C4-2B (cell line): ENCODE data around the gene UQCRC1.

Experiments
- H3K27ac ChIP-seq: fragments of 450-650 bp; 2 replicates; pipeline ENCODE4 v1.5.1; 2017
- ZFX ChIP-seq: fragments of 450-650 bp; IDR thresholded peaks from 2 replicates; pipeline ENCODE4 v1.6.1; 2017
- TF ChIP-seq, protein P1 (sequence below): fragments of 450-650 bp; conservative IDR thresholded peaks from 2 replicates; pipeline ENCODE4 v1.5.1; 2017; ENCODE audit warnings: mild to moderate bottlenecking

Gene UQCRC1

DNA sequence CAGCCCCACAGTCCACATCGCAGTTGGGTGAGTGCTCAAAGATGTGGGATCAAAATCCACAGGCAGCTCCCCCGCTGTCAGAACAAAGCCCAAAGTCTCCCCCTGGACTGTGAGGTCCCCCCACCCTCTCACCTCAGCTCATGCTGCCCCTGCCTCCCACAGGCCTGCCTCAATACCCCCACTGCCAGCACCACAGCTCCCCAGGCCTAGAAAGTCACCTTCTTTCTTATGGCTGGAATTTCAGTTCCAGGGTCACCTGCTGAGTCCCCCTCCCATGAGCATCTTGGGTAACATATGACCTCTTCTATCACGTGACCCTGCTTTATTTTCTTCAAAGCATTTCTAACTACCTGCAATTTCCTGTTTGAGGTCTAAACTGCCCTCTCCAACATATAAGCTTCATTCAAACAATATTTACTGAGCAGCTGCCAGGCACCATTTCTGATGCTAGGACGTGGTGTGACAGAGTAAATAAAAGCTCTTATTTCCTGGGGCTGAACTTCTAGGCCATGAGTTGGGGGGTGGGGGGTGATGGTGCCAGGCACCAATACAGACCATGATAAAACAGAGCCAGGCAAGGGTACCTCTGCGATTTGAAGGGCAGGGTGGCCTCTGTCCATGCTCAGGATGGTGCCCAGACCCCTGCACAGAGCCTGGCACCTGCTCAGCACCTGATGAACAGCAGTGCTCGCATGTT lies 14.6 kb upstream of the UQCRC1 start:
- TF ChIP-seq ZFX = no peak
- TF ChIP-seq, protein P1, sequence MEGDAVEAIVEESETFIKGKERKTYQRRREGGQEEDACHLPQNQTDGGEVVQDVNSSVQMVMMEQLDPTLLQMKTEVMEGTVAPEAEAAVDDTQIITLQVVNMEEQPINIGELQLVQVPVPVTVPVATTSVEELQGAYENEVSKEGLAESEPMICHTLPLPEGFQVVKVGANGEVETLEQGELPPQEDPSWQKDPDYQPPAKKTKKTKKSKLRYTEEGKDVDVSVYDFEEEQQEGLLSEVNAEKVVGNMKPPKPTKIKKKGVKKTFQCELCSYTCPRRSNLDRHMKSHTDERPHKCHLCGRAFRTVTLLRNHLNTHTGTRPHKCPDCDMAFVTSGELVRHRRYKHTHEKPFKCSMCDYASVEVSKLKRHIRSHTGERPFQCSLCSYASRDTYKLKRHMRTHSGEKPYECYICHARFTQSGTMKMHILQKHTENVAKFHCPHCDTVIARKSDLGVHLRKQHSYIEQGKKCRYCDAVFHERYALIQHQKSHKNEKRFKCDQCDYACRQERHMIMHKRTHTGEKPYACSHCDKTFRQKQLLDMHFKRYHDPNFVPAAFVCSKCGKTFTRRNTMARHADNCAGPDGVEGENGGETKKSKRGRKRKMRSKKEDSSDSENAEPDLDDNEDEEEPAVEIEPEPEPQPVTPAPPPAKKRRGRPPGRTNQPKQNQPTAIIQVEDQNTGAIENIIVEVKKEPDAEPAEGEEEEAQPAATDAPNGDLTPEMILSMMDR = no peak
- peak overlapping the region; percentile 67 for H3K27ac ChIP-seq

DNA sequence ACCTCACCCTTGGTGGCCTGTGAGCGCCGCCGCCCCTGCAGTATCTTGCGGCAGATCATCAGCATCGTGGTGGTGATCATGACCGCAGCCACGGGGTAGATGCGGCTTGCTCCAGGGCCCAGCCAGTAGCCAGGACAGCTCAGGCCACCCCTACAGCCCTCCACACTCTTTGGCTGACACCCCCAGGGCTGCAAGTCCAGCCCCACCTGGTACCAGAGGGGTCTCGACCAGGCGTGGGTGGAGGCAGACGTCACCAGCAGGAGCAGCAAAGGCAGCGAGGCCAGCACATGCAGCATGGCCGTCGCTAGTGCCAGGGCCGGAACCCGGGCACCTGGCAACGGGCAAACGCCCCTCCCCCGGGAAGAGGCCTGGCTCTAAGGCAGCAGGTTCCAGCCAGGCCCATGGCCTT lies 12.0 kb upstream of the UQCRC1 start, which contains the start of gene TMEM89:
TMEM89 (minus strand) TSS at position 309 of the 409 bp plus-strand sequence; CDS start at position 296, 13 bp downstream.
- peak within 1 kb of the TSS; percentile 39 for H3K27ac ChIP-seq
- no peak for TF ChIP-seq ZFX
- TF ChIP-seq, protein P1 = no peak

DNA sequence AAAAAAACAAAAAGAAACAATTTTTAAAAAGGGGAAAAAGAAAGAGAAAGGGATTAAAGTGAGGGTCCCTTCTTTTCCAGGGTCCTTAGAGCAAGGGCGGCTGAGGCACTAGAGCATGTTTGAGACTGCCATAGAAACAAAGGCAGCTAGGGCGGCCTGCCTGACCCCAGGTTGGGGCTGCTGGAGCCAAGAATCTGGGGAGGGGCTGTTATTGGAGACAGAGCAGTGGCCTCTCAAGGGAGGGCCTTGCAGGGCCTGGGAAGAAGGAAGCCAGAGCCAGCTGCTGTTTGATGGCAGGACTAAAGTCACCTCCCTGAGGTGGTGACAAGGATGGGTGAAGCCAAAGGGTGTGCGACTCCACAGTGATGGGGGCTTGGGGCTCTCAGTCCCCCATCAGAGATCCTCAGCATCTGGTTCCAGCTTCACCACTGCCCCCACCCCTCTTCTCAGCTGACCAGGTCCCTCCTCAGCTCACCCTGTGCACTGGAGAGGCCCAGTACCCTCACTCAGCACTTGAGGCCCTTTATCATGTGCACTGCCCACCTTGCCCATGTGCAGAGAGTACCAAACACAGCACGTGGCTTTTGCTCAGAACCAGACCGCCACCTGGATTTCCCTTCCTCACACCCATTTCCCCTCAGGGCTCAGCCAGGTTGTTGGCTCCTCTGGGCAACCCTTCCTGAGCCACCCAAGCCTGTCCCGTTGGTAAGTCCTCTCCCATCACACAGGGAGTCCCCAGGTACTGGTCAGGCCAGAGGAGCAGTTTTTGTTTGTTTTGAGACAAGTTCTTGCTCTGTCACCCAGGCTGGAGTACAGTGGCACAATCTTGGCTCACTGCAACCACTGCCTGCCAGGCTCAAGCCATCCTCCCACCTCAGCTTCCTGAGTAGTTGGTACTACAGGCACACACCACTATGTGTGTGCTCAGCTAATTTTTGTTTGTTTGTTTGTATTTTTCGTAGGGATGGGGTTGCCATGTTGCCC lies 10.4 kb upstream of the UQCRC1 start:
- TF ChIP-seq ZFX = no peak
- TF ChIP-seq, protein P1 = no peak
- peak overlapping the region; percentile 39 for H3K27ac ChIP-seq

DNA sequence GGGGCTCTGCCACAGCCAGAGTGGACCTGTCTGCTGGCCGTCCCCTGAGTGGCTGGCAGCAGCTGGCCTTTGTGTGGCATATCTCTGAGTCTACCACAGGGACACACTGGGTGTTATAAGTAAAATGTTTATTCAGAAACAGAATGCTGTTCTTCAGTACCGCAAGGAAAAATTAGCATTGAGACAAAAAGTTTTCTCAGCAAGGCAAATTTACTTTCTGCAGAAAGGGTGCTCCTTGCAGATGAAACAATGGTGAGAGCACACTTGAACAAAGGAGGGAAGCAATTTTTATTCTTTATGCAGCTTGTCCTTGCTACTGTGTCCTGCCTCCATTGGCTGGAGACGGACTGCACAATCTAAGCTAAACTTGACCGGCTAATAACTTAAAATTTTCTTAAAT lies 8.1 kb upstream of the UQCRC1 start:
- no peak overlapping the region for H3K27ac ChIP-seq
- TF ChIP-seq, protein P1 = no peak
- TF ChIP-seq ZFX = no peak

- no peak overlapping the region for H3K27ac ChIP-seq
- TF ChIP-seq, protein P1 = no peak
- no peak for TF ChIP-seq ZFX
Observed at GRCh38 chr3:48614044-48614443, 4.6 kb upstream of the UQCRC1 start.

GRCh38 chr3:48612309-48612708 lies 2.9 kb upstream of the UQCRC1 start:
- no peak for TF ChIP-seq ZFX
- TF ChIP-seq, protein P1 = no peak

GRCh38 chr3:48607519-48607918 lies 1.9 kb downstream of the UQCRC1 start:
- no peak for TF ChIP-seq ZFX
- TF ChIP-seq, protein P1 = no peak
- no peak overlapping the region for H3K27ac ChIP-seq

More at GRCh38 chr3:48612309-48612708, 2.9 kb upstream of the UQCRC1 start:
- H3K27ac ChIP-seq = no peak overlapping the region
